Fibroblast of lung (primary cell): ENCODE measurements around the gene CACNG8. TPM values are rescaled to one million over a fixed set of nuclear protein-coding genes. Genes with fewer than 3 reads are reported as not detected.
A peak's percentile ranks its signal among the peaks of the same experiment; 100 is the strongest.

Experiments used
- DNase-seq, 2 donors: peaks; one replicate each; pipeline versions ENCODE4 v3.0.0 to v3.0.0-alpha.2; 2010; ENCODE audit warnings: low read depth in 2 of 2
- H2AFZ ChIP-seq: 2 replicates; pipeline ENCODE4 v1.5.1; 2012; ENCODE audit warnings: low read length, control low read depth, inconsistent platforms
- H3K27ac ChIP-seq: 2 replicates; pipeline ENCODE4 v1.5.1; 2011; ENCODE audit warnings: low read length, control low read depth; ENCODE audit not compliant: insufficient read depth
- H3K27me3 ChIP-seq: 2 replicates; pipeline ENCODE4 v1.5.1; 2011; ENCODE audit warnings: mild to moderate bottlenecking, low read length; ENCODE audit not compliant: control insufficient read depth, insufficient read depth
- H3K36me3 ChIP-seq: 2 replicates; pipeline ENCODE4 v1.5.1; 2011; ENCODE audit warnings: low read length; ENCODE audit not compliant: control insufficient read depth, insufficient read depth
- H3K4me1 ChIP-seq: 2 replicates; pipeline ENCODE4 v1.5.1; 2011; ENCODE audit warnings: low read length; ENCODE audit not compliant: control insufficient read depth, insufficient read depth; ENCODE audit errors: extremely low read depth
- H3K4me2 ChIP-seq: 2 replicates; pipeline ENCODE4 v1.5.1; 2011; ENCODE audit warnings: low read length, control low read depth; ENCODE audit not compliant: insufficient read depth; ENCODE audit errors: extremely low read depth
- H3K4me3 ChIP-seq, 4 experiments: fragments of 200-600 bp in 1 of 4; sonication (generic) in 1 of 4; replicated peaks in 1 of 4; 2 replicates each; pipeline ENCODE4 v1.5.1; 2011 to 2016; ENCODE audit warnings: low read length in 4 of 4, low read depth in 3 of 4, mild to moderate bottlenecking in 3 of 4, control low read depth in 2 of 4, inconsistent platforms in 1 of 4, mixed read lengths in 1 of 4; ENCODE audit not compliant: insufficient read depth in 1 of 4; ENCODE audit errors: control extremely low read depth in 1 of 4
- H3K79me2 ChIP-seq: 2 replicates; pipeline ENCODE4 v1.5.1; 2012; ENCODE audit warnings: mild to moderate bottlenecking, low read length, inconsistent platforms; ENCODE audit not compliant: control insufficient read depth, insufficient read depth
- H3K9ac ChIP-seq: 2 replicates; pipeline ENCODE4 v1.5.1; 2011; ENCODE audit warnings: mild to moderate bottlenecking, low read length, control low read depth; ENCODE audit not compliant: insufficient read depth
- H3K9me3 ChIP-seq: 2 replicates; pipeline ENCODE4 v1.5.1; 2012; ENCODE audit warnings: low read depth, low read length; ENCODE audit not compliant: control insufficient read depth, insufficient read depth
- H4K20me1 ChIP-seq: 2 replicates; pipeline ENCODE4 v1.5.1; 2011; ENCODE audit warnings: low read length; ENCODE audit not compliant: control insufficient read depth, insufficient read depth; ENCODE audit errors: extremely low read depth
- EZH2 ChIP-seq: IDR thresholded peaks from 2 replicates; pipeline ENCODE4 v1.5.1; 2012; ENCODE audit warnings: low read length, control low read depth, mild to moderate bottlenecking; ENCODE audit errors: missing control alignments
- polyA plus RNA-seq, 2 donors: library from polyadenylated mRNA; depleted of rRNA in 1 of 2; stranded (reverse) in 1 of 2; unstranded in 1 of 2; fragments of >200 nt; gene quantifications; 2 replicates each; pipeline ENCODE4 v1.2.1, GENCODE V29; 2011 to 2012; ENCODE audit warnings: missing spikeins in 1 of 2
- total RNA-seq: library from RNA; depleted of rRNA; stranded (reverse); fragments of >200 nt; gene quantifications from 2 replicates; pipeline ENCODE4 v1.2.1, GENCODE V29; 2014
- TF ChIP-seq, protein P1 (sequence below), 2 donors: IDR thresholded peaks in 1 of 2; conservative IDR thresholded peaks in 1 of 2; 1 replicate in 1 of 2; 2 replicates in 1 of 2; pipeline ENCODE4 v1.5.1; 2011 to 2012; ENCODE audit warnings: low read length in 2 of 2, control low read depth in 1 of 2, inconsistent platforms in 1 of 2, low read depth in 1 of 2, mild to moderate bottlenecking in 1 of 2

The CACNG8 gene
- total and polyA plus RNA-seq, 2 donors (not counting 1 experiment from before 2014, with no cell fraction given), result under 0.01 to 0.01 TPM

DNA sequence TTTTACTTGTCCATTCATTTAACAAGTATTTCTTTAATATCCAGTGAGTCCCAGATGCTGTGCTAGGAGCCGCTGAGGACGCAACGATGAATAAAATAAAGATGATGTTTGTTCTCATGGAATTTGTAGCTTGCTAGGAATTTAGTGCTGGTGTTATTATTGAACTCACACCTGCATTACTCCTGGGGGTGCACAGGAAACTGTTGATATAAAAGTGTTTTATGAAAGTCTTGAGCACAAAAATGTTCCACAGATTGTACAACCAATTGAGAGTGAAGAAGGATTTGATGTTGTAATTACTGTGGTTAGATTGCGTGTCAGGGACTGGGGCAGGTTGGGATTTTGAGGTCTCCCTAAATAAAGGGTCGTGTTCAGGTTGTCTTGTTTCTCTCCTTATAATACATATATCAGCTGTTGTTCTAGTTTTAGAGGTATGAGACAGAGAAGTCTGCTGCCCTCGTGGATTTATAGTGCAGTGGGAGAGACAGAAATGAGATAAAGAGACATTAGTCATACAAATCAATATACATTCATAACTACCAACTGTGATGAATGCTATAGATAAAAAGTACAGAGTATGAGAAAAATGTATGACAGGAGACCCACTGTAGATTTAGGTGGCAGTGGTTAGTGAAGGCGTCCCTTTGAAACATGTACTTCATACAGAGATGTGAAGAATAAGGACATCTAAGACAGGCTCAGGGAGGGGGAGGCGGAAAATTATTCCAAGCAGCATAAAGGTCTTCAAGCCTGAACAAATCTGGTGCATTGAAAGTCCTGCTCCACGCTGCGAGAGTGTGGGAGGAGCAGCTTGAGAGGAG, 40.0 kb downstream of the CACNG8 start:
- Histone ChIP-seq H3K36me3 (no peaks in the 10 kb centered on the region), H3K27me3 (peaks cover 2% of the 10 kb centered on the region), H4K20me1 (no peaks in the 10 kb centered on the region), H3K4me1 (no peaks in the 10 kb centered on the region), H3K9ac (no peak overlapping the region), H2AFZ (no peak overlapping the region), H3K4me3 (no peak overlapping the region), H3K79me2 (no peaks in the 10 kb centered on the region), H3K4me2 (no peak overlapping the region), H3K27ac (no peak overlapping the region), H3K9me3 (no peaks in the 10 kb centered on the region)
- peak in 1 of 2 donors; percentile 67 for DNase-seq
- TF ChIP-seq, protein P1, sequence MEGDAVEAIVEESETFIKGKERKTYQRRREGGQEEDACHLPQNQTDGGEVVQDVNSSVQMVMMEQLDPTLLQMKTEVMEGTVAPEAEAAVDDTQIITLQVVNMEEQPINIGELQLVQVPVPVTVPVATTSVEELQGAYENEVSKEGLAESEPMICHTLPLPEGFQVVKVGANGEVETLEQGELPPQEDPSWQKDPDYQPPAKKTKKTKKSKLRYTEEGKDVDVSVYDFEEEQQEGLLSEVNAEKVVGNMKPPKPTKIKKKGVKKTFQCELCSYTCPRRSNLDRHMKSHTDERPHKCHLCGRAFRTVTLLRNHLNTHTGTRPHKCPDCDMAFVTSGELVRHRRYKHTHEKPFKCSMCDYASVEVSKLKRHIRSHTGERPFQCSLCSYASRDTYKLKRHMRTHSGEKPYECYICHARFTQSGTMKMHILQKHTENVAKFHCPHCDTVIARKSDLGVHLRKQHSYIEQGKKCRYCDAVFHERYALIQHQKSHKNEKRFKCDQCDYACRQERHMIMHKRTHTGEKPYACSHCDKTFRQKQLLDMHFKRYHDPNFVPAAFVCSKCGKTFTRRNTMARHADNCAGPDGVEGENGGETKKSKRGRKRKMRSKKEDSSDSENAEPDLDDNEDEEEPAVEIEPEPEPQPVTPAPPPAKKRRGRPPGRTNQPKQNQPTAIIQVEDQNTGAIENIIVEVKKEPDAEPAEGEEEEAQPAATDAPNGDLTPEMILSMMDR (conservative IDR thresholded peaks at IDR 0.05 in 1 of 2, IDR thresholded peaks at IDR 0.05 in 1 of 2; ENCODE audit: low read depth in 1 of 2, low read length in 2 of 2), result no peak
- TF ChIP-seq EZH2, result no peak

- Histone ChIP-seq H3K4me2 (no peak overlapping the region), H2AFZ (no peak overlapping the region), H3K79me2 (no peaks in the 10 kb centered on the region), H3K27me3 (no peaks in the 10 kb centered on the region), H3K9me3 (no peaks in the 10 kb centered on the region), H3K27ac (no peak overlapping the region), H3K4me3 (no peak overlapping the region), H3K4me1 (no peaks in the 10 kb centered on the region), H3K36me3 (no peaks in the 10 kb centered on the region), H3K9ac (no peak overlapping the region), H4K20me1 (no peaks in the 10 kb centered on the region)
- TF ChIP-seq, protein P1 (conservative IDR thresholded peaks at IDR 0.05 in 1 of 2, IDR thresholded peaks at IDR 0.05 in 1 of 2; ENCODE audit: low read depth in 1 of 2, low read length in 2 of 2), result no peak
- no peak for TF ChIP-seq EZH2
- no peak for DNase-seq
These were observed 46.7 kb downstream of the CACNG8 start for GRCh38 chr19:54009440-54009839.

GRCh38 chr19:54010474-54010873, 47.7 kb downstream of the CACNG8 start:
- H3K4me1 ChIP-seq, result no peaks in the 10 kb centered on the region
- H2AFZ ChIP-seq, result no peak overlapping the region
- H3K9ac ChIP-seq, result no peak overlapping the region
- H3K27ac ChIP-seq, result no peak overlapping the region
- TF ChIP-seq EZH2, result no peak
- TF ChIP-seq, protein P1 (conservative IDR thresholded peaks at IDR 0.05 in 1 of 2, IDR thresholded peaks at IDR 0.05 in 1 of 2; ENCODE audit: low read depth in 1 of 2, low read length in 2 of 2), result no peak
- no peak for DNase-seq
- H3K36me3 ChIP-seq, result no peaks in the 10 kb centered on the region
- no peaks in the 10 kb centered on the region for H4K20me1 ChIP-seq
- no peaks in the 10 kb centered on the region for H3K27me3 ChIP-seq
- no peak overlapping the region for H3K4me2 ChIP-seq
- no peaks in the 10 kb centered on the region for H3K79me2 ChIP-seq
- H3K4me3 ChIP-seq, result no peak overlapping the region
- H3K9me3 ChIP-seq, result no peaks in the 10 kb centered on the region
